HG03469 (cell line): Measurements from ENCODE around the gene TIPARP.
A peak's percentile ranks its signal among the peaks of the same experiment; 100 is the strongest.
"Not testable (repeated sequence)": the region's sequence is repeated elsewhere in the genome, so short reads cannot be mapped to it uniquely, and the experiment has no call there.

ENCODE experiments used
- ATAC-seq: cut with Tn5 transposase; IDR thresholded peaks from one replicate; pipeline ENCODE4 v1.9.1; 2021; ENCODE audit warnings: mild to moderate bottlenecking, moderate library complexity, moderate number of reproducible peaks; ENCODE audit not compliant: unreplicated experiment

The TIPARP gene

GRCh38 chr3:156646958-156647357 lies 27.4 kb upstream of the TIPARP start:
- ATAC-seq, result no peak

DNA sequence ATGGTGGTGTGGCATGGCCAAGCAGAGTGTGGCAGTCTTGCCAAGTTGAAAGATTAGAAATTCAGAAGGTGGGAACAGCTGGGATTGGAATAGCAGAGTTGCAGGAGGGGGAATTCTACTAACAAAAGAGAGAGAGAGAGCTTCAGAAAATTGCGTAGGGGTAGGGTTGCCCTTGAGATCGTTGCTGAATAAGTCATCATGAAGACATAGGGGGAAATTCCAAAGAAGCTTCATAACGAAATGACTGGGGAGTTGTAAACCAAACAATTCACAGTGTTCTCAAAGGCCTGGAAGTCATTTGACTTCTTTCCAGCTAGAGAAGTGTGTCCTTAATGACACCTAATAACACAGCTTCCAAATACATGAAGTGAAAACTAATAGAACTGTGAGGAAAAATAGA lies 26.3 kb upstream of the TIPARP start:
- ATAC-seq, result no peak

DNA sequence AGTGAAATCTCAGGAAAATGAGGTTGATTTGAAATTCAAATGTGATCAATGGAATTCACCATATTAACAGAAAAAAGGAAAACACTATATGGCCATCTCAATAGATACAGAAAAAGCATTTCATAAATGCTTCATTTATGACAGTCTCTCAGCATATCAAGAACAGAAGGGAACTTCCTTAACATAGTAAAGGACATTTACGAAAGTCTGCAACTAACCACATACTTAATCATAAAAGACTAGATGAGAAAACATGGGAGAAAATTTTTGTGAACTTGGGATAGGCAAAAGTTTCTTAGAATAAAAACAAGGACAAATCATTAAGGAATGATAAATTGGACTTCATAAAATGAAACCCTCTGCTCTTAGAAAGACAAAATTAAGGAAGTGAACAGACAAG lies 24.7 kb upstream of the TIPARP start:
- no peak for ATAC-seq

GRCh38 chr3:156652661-156653060 lies 21.7 kb upstream of the TIPARP start:
- ATAC-seq, result not testable (repeated sequence)

GRCh38 chr3:156654834-156655233 lies 19.6 kb upstream of the TIPARP start:
- ATAC-seq, result no peak

- ATAC-seq, result peak; percentile 37
Measured at GRCh38 chr3:156655819-156656550, 18.4 kb upstream of the TIPARP start.

- ATAC-seq, result no peak
Measured at GRCh38 chr3:156657440-156657839, 16.9 kb upstream of the TIPARP start.

GRCh38 chr3:156657862-156658731 lies 16.3 kb upstream of the TIPARP start:
- ATAC-seq, result no peak

GRCh38 chr3:156658732-156659090 lies 15.7 kb upstream of the TIPARP start:
- ATAC-seq, result no peak

DNA sequence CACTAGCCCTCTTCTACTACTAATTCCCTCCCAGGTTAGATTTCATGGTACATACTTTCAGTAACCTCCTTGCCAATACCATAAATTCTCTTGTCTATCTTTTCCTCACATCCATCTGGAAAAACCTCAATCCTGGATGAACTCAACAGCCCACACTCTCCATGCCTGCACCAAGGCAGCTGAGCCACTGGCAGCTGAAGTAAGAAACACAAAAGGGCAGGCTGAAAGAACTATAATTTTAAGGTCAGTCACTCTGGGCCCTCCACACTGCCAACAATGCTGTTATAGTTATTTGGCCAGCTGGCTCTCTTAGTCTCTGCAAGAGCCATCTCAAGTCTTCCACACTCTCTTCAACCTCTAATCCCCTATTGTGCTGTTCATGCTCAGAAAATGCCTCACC lies 15.1 kb upstream of the TIPARP start:
- no peak for ATAC-seq

- no peak for ATAC-seq
Measured at GRCh38 chr3:156661155-156661554, 13.2 kb upstream of the TIPARP start.

DNA sequence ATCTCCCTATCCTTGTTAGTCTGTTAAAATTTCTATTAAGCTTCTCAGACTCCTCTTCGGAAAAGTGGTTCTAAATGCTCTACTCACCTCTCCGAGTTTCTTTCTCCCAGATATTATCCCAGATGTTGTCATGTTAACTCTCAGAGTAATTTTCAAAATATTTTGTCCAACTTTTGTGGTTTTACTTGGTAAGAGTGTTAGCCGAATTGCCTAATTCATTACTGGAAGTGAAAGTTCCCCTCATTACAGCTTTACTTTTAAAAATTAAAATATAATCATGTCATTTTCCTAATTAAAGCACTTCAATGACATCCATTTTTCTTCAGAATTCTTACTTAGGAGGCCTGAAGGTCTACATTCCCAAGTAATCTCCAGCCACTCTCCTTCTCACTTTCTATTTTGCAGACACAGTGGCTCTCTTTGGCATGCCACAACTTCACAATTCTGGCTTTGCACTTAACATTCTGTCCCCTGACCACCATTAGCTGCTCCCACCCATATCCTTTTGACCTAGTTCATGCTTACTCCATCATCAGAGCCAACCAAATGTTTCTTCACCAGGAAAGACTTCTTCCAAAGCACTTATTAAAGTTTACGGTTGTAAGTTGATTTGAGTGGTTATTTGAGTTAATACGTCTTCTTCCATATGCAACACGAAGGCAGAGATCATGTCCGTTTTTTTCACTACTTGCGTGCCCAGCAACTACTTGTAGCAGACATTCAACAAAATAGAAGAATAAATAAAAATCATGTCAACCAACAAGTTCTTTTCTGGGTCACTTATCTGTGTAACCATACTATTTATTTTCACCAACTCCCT lies 10.2 kb upstream of the TIPARP start:
- ATAC-seq, result no peak

DNA sequence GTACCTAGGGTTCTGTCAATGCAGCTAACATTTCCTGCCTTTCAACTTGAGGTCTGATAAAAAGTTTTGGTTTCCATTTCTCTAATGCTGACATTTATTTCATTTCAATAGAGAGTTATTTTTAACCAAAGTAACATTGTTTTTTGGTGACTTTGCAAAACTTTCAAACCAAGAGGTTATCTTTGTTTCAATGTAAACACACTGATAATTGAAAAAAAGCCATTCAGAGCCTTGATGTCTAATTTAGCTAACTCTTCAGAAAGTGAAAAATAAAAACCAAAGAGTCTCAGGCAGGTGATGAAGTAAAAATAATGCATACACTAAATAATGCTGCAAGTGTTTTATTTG lies 9.6 kb upstream of the TIPARP start:
- ATAC-seq, result peak; percentile 54

- ATAC-seq, result no peak
Measured at GRCh38 chr3:156665291-156665690, 9.1 kb upstream of the TIPARP start.

DNA sequence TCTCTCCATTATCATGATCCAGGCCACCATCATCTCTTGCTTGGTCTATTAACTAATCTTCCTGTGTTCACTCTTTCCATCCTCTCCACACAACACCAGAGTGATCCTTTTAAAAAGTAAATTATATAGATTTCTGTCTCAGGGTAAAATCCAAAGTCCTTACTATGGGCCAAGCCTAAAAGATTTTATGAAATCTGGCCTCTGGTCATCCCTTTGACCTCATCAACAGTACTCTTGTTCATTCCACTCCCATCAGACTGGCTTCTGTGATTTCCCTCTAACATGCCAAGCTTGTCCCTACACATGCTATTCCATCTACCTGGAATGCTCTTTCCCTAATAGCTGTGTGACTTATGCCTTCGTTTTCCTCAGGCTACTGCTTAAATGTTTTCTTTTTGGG lies 8.3 kb upstream of the TIPARP start:
- no peak for ATAC-seq

- ATAC-seq, result no peak
Measured at GRCh38 chr3:156668073-156668763, 6.2 kb upstream of the TIPARP start.

GRCh38 chr3:156670077-156670476 lies 4.3 kb upstream of the TIPARP start:
- ATAC-seq, result no peak

DNA sequence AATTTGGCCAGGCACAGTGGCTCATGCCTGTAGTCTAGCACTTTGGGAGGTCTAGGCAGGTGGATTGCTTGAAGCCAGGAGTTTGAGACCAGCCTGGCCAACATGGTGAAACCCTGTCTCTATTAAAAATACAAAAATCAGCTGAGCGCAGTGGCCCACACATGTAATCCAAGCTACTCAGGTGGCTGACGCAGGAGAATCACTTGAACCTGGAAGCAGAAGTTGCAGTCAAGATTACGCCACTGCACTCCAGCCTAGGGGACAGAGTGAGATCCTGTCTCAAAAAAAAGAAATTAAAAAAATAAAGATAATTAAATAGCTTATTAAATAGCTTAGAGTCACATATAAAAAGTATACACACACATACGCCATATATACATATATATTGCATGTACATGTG lies 3.7 kb upstream of the TIPARP start:
- no peak for ATAC-seq

DNA sequence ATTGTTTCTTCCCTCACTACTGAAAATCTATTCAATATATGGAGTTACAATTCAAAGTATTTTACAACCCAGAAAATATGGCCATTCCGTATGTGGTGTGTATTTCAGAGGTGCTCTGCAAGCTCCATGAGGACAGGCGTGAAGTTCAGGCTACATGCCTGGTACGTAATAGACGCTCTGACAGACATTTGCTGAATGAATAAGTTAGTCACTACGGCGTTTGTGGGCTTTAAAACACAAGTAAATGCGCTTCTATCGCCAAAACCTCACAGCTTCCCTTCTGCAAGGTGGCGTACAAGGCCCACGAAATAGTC lies 701 bp upstream of the TIPARP start:
- no peak for ATAC-seq

- ATAC-seq, result no peak
Measured at GRCh38 chr3:156674911-156675829, 780 bp downstream of the TIPARP start.
